Measurements from ENCODE around the gene CFD.

Gene CFD

DNA sequence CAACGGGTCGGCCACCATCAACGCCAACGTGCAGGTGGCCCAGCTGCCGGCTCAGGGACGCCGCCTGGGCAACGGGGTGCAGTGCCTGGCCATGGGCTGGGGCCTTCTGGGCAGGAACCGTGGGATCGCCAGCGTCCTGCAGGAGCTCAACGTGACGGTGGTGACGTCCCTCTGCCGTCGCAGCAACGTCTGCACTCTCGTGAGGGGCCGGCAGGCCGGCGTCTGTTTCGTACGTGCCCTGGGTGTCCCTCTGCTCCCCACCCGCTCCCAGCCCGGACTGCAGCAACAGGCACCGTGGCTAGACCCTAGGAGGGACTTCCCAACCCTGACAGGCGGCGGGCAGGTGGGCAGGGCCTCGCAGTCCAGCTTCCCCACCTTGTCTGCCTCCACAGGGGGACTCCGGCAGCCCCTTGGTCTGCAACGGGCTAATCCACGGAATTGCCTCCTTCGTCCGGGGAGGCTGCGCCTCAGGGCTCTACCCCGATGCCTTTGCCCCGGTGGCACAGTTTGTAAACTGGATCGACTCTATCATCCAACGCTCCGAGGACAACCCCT lies 3.8 kb upstream of the CFD start:
- no peak overlapping the region for H3K27ac ChIP-seq (replicated peaks)
- H3K4me3 ChIP-seq (replicated peaks; ENCODE audit: insufficient read depth, low read length) = no peak overlapping the region
- no peaks in the 10 kb centered on the region for H3K27me3 ChIP-seq (ENCODE audit: insufficient read depth, poor library complexity, severe bottlenecking)
- DNase-seq (ENCODE audit: low read depth in 1 of 2, low spot score in 1 of 2) = no peak
- TF ChIP-seq POLR2AphosphoS5 (IDR thresholded peaks at IDR 0.05; ENCODE audit: low read depth) = peak; percentile 56; the same call in 1 of the 2 replicates
- TF ChIP-seq, protein P1, sequence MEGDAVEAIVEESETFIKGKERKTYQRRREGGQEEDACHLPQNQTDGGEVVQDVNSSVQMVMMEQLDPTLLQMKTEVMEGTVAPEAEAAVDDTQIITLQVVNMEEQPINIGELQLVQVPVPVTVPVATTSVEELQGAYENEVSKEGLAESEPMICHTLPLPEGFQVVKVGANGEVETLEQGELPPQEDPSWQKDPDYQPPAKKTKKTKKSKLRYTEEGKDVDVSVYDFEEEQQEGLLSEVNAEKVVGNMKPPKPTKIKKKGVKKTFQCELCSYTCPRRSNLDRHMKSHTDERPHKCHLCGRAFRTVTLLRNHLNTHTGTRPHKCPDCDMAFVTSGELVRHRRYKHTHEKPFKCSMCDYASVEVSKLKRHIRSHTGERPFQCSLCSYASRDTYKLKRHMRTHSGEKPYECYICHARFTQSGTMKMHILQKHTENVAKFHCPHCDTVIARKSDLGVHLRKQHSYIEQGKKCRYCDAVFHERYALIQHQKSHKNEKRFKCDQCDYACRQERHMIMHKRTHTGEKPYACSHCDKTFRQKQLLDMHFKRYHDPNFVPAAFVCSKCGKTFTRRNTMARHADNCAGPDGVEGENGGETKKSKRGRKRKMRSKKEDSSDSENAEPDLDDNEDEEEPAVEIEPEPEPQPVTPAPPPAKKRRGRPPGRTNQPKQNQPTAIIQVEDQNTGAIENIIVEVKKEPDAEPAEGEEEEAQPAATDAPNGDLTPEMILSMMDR (IDR thresholded peaks at IDR 0.05; ENCODE audit: insufficient read depth, low read length) = no peak

GRCh38 chr19:858284-858683 lies 1.2 kb upstream of the CFD start:
- no peak overlapping the region for H3K27ac ChIP-seq (replicated peaks)
- peak; percentile 20; the same call in 1 of the 2 replicates for TF ChIP-seq POLR2AphosphoS5 (IDR thresholded peaks at IDR 0.05; ENCODE audit: low read depth)
- no peak for TF ChIP-seq SPI1 (IDR thresholded peaks at IDR 0.05; ENCODE audit: borderline replicate concordance, low read depth)
- H3K4me3 ChIP-seq (replicated peaks; ENCODE audit: insufficient read depth, low read length) = no peak overlapping the region
- H3K27me3 ChIP-seq (ENCODE audit: insufficient read depth, poor library complexity, severe bottlenecking) = no peaks in the 10 kb centered on the region
- DNase-seq (ENCODE audit: low read depth in 1 of 2, low spot score in 1 of 2) = no peak

DNA sequence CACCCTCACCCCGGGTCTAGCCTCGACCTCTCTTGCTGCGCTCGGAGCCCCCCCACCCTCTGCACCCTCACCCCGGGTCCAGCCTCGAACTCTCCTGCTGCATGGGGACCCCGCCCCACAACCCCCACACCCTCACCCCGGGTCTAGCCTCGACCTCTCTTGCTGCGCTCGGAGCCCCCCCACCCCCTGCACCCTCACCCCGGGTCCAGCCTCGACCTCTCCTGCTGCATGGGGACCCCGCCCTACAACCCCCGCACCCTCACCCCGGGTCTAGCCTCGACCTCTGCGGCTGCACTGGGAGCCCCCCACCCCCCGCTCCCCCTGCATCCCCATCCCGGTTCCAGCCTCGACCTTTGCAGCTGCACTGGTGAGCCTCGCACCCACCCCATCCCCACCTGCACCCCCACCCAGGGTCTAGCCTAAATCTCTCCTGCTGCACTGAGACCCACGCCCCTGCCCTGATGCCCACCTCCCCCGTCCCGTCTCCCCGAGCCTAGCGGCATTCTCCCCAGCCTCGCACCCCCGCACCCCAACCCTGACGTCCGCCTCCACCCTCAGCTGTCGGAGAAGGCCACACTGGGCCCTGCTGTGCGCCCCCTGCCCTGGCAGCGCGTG lies 1.8 kb downstream of the CFD start:
- no peak for TF ChIP-seq SPI1 (IDR thresholded peaks at IDR 0.05; ENCODE audit: borderline replicate concordance, low read depth)
- TF ChIP-seq POLR2AphosphoS5 (IDR thresholded peaks at IDR 0.05; ENCODE audit: low read depth) = no peak
- TF ChIP-seq, protein P2, sequence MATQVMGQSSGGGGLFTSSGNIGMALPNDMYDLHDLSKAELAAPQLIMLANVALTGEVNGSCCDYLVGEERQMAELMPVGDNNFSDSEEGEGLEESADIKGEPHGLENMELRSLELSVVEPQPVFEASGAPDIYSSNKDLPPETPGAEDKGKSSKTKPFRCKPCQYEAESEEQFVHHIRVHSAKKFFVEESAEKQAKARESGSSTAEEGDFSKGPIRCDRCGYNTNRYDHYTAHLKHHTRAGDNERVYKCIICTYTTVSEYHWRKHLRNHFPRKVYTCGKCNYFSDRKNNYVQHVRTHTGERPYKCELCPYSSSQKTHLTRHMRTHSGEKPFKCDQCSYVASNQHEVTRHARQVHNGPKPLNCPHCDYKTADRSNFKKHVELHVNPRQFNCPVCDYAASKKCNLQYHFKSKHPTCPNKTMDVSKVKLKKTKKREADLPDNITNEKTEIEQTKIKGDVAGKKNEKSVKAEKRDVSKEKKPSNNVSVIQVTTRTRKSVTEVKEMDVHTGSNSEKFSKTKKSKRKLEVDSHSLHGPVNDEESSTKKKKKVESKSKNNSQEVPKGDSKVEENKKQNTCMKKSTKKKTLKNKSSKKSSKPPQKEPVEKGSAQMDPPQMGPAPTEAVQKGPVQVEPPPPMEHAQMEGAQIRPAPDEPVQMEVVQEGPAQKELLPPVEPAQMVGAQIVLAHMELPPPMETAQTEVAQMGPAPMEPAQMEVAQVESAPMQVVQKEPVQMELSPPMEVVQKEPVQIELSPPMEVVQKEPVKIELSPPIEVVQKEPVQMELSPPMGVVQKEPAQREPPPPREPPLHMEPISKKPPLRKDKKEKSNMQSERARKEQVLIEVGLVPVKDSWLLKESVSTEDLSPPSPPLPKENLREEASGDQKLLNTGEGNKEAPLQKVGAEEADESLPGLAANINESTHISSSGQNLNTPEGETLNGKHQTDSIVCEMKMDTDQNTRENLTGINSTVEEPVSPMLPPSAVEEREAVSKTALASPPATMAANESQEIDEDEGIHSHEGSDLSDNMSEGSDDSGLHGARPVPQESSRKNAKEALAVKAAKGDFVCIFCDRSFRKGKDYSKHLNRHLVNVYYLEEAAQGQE (IDR thresholded peaks at IDR 0.05; ENCODE audit: insufficient replicate concordance, low read depth) = no peak
- TF ChIP-seq, protein P1 (IDR thresholded peaks at IDR 0.05; ENCODE audit: insufficient read depth, low read length) = no peak
- no peak for TF ChIP-seq GABPA (IDR thresholded peaks at IDR 0.05; ENCODE audit: low read depth)
- H3K4me3 ChIP-seq (replicated peaks; ENCODE audit: insufficient read depth, low read length) = peak overlapping the region; percentile 60
- DNase-seq (ENCODE audit: low read depth in 1 of 2, low spot score in 1 of 2) = no peak
- peak overlapping the region; percentile 27; the same call in 1 of the 2 replicates for H3K27ac ChIP-seq (replicated peaks)
- no peaks in the 10 kb centered on the region for H3K27me3 ChIP-seq (ENCODE audit: insufficient read depth, poor library complexity, severe bottlenecking)

GRCh38 chr19:861756-862580 lies 2.5 kb downstream of the CFD start:
- peak overlapping the region; percentile 27; the same call in 1 of the 2 replicates for H3K27ac ChIP-seq (replicated peaks)
- TF ChIP-seq GABPA (IDR thresholded peaks at IDR 0.05; ENCODE audit: low read depth) (no peak), POLR2AphosphoS5 (IDR thresholded peaks at IDR 0.05; ENCODE audit: low read depth) (no peak), SPI1 (IDR thresholded peaks at IDR 0.05; ENCODE audit: borderline replicate concordance, low read depth) (no peak)
- TF ChIP-seq, protein P1 (IDR thresholded peaks at IDR 0.05; ENCODE audit: insufficient read depth, low read length) = no peak
- TF ChIP-seq, protein P2 (IDR thresholded peaks at IDR 0.05; ENCODE audit: insufficient replicate concordance, low read depth) = no peak
- H3K4me3 ChIP-seq (replicated peaks; ENCODE audit: insufficient read depth, low read length) = peak overlapping the region; percentile 60
- no peaks in the 10 kb centered on the region for H3K27me3 ChIP-seq (ENCODE audit: insufficient read depth, poor library complexity, severe bottlenecking)
- DNase-seq (ENCODE audit: low read depth in 1 of 2, low spot score in 1 of 2) = peak; percentile 72 to 85
